Activated B cell treated with CpG ODN at 0.5 μM for 24 hours (primary cell): ENCODE measurements around the gene BNC2. TPM values are rescaled to one million over a fixed set of nuclear protein-coding genes. Genes with fewer than 3 reads are reported as not detected.

Experiments
- ATAC-seq: fragments of 200-7000 bp; cut with Tn5 transposase; one replicate; pipeline ENCODE4 v1.10.0; 2021; ENCODE audit warnings: low read depth, mild to moderate bottlenecking, moderate library complexity
- CTCF ChIA-PET: fragments of 350-600 bp; sonication (Branson Sonifier 250); formaldehyde crosslinking; loops from one replicate; lab custom pipeline; 2021; ENCODE audit warnings: antibody characterized with exemption; lab: Charles Lee
- POLR2A ChIA-PET: fragments of 350-600 bp; sonication (Branson Sonifier 250); formaldehyde crosslinking; loops from one replicate; lab custom pipeline; 2021; ENCODE audit warnings: antibody characterized with exemption; lab: Charles Lee
- DNase-seq: peaks from one replicate; pipeline ENCODE4 v3.0.0; 2022
- H3K27ac Mint-ChIP-seq: one replicate; pipeline ENCODE4 v1.8.0; 2020; ENCODE audit warnings: mixed read lengths
- H3K27me3 Mint-ChIP-seq: one replicate; pipeline ENCODE4 v1.8.0; 2021; ENCODE audit warnings: mixed read lengths
- H3K36me3 Mint-ChIP-seq: one replicate; pipeline ENCODE4 v1.8.0; 2021; ENCODE audit warnings: low read depth, mixed read lengths
- H3K4me1 Mint-ChIP-seq: one replicate; pipeline ENCODE4 v1.8.0; 2021; ENCODE audit warnings: mixed read lengths
- H3K4me3 Mint-ChIP-seq: one replicate; pipeline ENCODE4 v1.8.0; 2020; ENCODE audit warnings: mild to moderate bottlenecking, mixed read lengths
- H3K9me3 Mint-ChIP-seq: one replicate; pipeline ENCODE4 v1.8.0; 2020; ENCODE audit warnings: mixed read lengths
- intact Hi-C: fragments of 100-400 bp; cut with micrococcal nuclease; formaldehyde crosslinking; loops from one replicate; pipeline ENCODE4 v1.15.1; 2024
- total RNA-seq: library from RNA; stranded (reverse); gene quantifications from 2 replicates; pipeline ENCODE4 v1.2.3, GENCODE V29; 2022
- TF ChIP-seq, protein P1 (sequence below): fragments of 200-600 bp; IDR thresholded peaks from one replicate; pipeline ENCODE4 v1.8.0; 2022; ENCODE audit warnings: antibody characterized with exemption, mild to moderate bottlenecking

Gene BNC2
- total RNA-seq, 1 donor from 2014 or later = not detected

DNA sequence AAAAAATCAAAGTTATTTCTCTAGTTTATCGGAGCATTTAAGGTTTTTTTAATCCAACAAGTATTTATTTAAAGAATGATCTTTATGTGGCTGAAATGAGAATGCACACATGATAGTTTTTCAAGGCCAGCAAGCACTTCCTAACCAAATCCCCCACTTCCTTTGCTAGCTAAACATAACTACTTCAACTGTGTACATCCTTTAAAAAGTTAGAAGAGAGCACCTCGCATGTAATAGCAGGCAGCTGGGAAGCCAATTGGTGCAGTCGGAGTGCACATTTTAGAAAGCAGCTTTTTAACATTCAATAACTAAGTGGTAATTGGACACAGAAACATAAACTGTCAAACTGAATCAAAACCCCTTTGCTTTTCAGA lies 245.7 kb downstream of the BNC2 start:
- H3K27ac Mint-ChIP-seq = no peak overlapping the region
- no peak for ATAC-seq
- H3K4me3 Mint-ChIP-seq = no peak overlapping the region
- no peaks in the 10 kb centered on the region for H3K9me3 Mint-ChIP-seq
- TF ChIP-seq, protein P1, sequence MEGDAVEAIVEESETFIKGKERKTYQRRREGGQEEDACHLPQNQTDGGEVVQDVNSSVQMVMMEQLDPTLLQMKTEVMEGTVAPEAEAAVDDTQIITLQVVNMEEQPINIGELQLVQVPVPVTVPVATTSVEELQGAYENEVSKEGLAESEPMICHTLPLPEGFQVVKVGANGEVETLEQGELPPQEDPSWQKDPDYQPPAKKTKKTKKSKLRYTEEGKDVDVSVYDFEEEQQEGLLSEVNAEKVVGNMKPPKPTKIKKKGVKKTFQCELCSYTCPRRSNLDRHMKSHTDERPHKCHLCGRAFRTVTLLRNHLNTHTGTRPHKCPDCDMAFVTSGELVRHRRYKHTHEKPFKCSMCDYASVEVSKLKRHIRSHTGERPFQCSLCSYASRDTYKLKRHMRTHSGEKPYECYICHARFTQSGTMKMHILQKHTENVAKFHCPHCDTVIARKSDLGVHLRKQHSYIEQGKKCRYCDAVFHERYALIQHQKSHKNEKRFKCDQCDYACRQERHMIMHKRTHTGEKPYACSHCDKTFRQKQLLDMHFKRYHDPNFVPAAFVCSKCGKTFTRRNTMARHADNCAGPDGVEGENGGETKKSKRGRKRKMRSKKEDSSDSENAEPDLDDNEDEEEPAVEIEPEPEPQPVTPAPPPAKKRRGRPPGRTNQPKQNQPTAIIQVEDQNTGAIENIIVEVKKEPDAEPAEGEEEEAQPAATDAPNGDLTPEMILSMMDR = no peak
- H3K36me3 Mint-ChIP-seq = no peaks in the 10 kb centered on the region
- DNase-seq = no peak
- no peaks in the 10 kb centered on the region for H3K27me3 Mint-ChIP-seq
- POLR2A ChIA-PET = no interaction called here
- H3K4me1 Mint-ChIP-seq = no peaks in the 10 kb centered on the region
- intact Hi-C loops = no loop called here
- CTCF ChIA-PET = no interaction called here

DNA sequence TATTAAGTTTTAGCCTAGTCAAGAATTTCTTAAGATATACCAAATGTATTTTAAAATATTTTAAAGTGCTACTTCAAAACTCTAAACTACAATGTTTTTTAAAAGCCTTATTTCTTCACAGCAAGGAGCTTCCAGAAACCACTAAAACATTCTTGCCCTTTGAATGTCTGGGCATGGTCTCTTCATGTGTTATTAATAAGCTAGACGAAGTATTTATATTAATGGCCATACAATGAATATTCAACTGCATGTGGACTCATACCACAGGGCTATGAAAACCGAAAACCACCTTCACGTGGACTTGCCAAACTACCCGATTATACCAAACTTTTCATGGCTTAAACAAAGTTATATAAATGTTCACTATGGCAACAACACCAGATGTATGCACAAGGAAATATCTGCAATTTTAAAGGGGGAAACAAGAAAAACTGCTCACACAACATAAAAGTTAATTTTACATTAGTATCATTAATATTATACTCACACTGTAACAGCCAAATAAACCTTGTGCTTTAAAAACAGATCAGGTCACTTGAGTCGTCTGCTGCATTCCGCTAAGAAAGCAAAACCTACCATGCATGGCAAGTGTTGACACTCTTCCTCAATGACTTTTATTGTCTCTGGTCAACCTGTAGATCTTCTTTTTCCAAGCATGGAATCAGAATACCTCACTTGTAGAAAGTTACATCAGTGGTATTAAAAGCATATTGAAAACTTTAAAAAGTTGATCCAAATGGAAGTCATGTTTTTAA lies 246.3 kb downstream of the BNC2 start:
- H3K4me1 Mint-ChIP-seq = no peaks in the 10 kb centered on the region
- POLR2A ChIA-PET = no interaction called here
- H3K27ac Mint-ChIP-seq = no peak overlapping the region
- intact Hi-C loops = no loop called here
- CTCF ChIA-PET = no interaction called here
- no peaks in the 10 kb centered on the region for H3K9me3 Mint-ChIP-seq
- no peaks in the 10 kb centered on the region for H3K27me3 Mint-ChIP-seq
- TF ChIP-seq, protein P1 = no peak
- DNase-seq = no peak
- no peak for ATAC-seq
- H3K36me3 Mint-ChIP-seq = no peaks in the 10 kb centered on the region
- H3K4me3 Mint-ChIP-seq = no peak overlapping the region

DNA sequence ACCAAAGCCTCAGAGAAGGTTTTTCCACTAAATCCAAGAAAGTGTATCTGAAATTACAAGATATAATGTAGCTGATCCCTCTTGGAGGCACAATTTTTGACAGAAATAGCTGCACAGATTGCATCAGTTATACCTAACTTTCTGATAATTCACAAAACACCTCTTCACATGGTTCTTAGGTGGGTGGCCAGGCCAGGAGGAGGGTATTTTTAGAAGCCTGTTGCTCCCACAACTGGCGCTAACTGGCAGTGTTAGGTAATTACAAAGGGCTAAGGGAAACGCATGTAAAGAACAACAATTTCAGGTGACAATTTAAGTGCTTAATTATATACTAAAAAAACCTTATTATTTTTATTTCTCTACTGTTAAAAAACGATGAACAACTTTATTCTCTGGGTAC lies 247.9 kb downstream of the BNC2 start:
- H3K4me1 Mint-ChIP-seq = no peaks in the 10 kb centered on the region
- no peak for ATAC-seq
- CTCF ChIA-PET = no interaction called here
- H3K27ac Mint-ChIP-seq = no peak overlapping the region
- POLR2A ChIA-PET = no interaction called here
- H3K27me3 Mint-ChIP-seq = no peaks in the 10 kb centered on the region
- H3K4me3 Mint-ChIP-seq = no peak overlapping the region
- intact Hi-C loops = no loop called here
- no peak for DNase-seq
- H3K9me3 Mint-ChIP-seq = no peaks in the 10 kb centered on the region
- H3K36me3 Mint-ChIP-seq = no peaks in the 10 kb centered on the region
- TF ChIP-seq, protein P1 = no peak

DNA sequence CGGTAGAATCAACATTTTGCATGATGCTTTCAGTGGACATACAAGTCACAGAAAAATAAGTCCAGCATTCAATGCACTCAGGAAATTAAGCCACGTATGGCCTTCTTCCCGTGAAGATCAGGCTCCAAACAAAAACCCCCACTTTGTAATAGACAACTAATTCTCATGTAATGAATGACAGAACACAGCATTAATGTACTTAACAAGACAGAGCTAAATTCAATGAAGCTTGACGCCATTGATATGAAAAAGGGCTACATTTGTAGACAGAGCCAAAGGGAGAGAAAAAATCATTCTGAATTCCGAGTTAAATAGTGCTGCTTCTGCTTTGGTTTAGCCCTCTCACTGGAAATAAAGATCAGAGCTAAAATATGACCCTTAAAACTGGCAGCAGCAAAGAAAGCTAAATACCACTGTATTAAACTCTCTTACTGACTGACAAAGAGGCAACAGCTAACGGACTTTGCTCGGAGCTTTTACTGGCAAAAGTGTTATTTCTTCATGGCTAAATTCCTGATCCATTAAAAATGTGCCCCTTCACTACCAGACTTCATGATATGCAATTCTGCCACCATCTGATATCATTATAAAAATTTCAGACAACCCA lies 250.5 kb downstream of the BNC2 start:
- ATAC-seq (no peak), DNase-seq (no peak)
- POLR2A ChIA-PET = no interaction called here
- TF ChIP-seq, protein P1 = no peak
- Mint-ChIP-seq H3K9me3 (peaks cover 3% of the 10 kb centered on the region), H3K27me3 (no peaks in the 10 kb centered on the region), H3K4me3 (no peak overlapping the region), H3K36me3 (no peaks in the 10 kb centered on the region), H3K27ac (no peak overlapping the region), H3K4me1 (no peaks in the 10 kb centered on the region)
- CTCF ChIA-PET = no interaction called here
- intact Hi-C loops = no loop called here

DNA sequence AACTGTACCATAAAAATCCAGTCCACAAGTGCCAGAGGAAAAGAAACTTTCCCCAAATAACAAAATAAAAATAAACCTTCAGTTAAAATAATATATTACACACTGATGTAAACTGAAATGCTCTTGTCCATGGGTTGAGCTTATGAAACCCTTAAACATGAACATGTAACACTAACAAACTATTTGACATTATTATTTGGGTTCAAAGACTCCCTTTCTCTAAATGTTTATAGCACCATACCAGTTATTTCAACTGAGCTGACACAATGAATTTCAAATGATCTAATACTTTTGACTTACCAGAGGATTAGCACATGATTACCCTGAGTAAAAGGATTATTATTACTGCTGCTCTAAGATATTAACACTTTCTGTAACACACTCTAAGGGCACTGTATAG lies 251.1 kb downstream of the BNC2 start:
- ChIA-PET CTCF (no interaction called here), POLR2A (no interaction called here)
- no peaks in the 10 kb centered on the region for H3K4me1 Mint-ChIP-seq
- H3K4me3 Mint-ChIP-seq = no peak overlapping the region
- no peak overlapping the region for H3K27ac Mint-ChIP-seq
- H3K36me3 Mint-ChIP-seq = no peaks in the 10 kb centered on the region
- TF ChIP-seq, protein P1 = no peak
- no peak for DNase-seq
- H3K9me3 Mint-ChIP-seq = peaks cover 3% of the 10 kb centered on the region
- intact Hi-C loops = no loop called here
- no peak for ATAC-seq
- H3K27me3 Mint-ChIP-seq = no peaks in the 10 kb centered on the region
